GM12891 (cell line): ENCODE data around the gene TYROBP.
"Not testable (repeated sequence)": the region's sequence is repeated elsewhere in the genome, so short reads cannot be mapped to it uniquely, and the experiment has no call there.

Source experiments
- DNase-seq: peaks from one replicate; pipeline ENCODE4 v3.0.0; 2011; ENCODE audit warnings: low spot score; ENCODE audit not compliant: insufficient read length
- FAIRE-seq: peaks from 2 replicates; lab custom pipeline; 2011; peaks lifted over from hg19 to GRCh38; lab: Jason Lieb, UNC
- PAX5 ChIP-seq: IDR thresholded peaks from 2 replicates; pipeline ENCODE4 v1.6.1; 2011; ENCODE audit warnings: low read length, moderate library complexity, mild to moderate bottlenecking; ENCODE audit not compliant: insufficient read depth, severe bottlenecking
- POLR2A ChIP-seq: IDR thresholded peaks from 2 replicates; pipeline ENCODE4 v1.6.1; 2011; ENCODE audit warnings: low read depth, low read length, control low read depth
- POLR2AphosphoS5 ChIP-seq: IDR thresholded peaks from 2 replicates; pipeline ENCODE4 v1.6.1; 2011; ENCODE audit warnings: low read depth, low read length, control low read depth
- POU2F2 ChIP-seq: IDR thresholded peaks from 2 replicates; pipeline ENCODE4 v1.6.1; 2011; ENCODE audit warnings: low read depth, mild to moderate bottlenecking, control low read depth, low read length, moderate library complexity
- SPI1 ChIP-seq: IDR thresholded peaks from 2 replicates; pipeline ENCODE4 v1.6.1; 2011; ENCODE audit warnings: low read depth, low read length, control low read depth
- TAF1 ChIP-seq: IDR thresholded peaks from 2 replicates; pipeline ENCODE4 v1.6.1; 2011; ENCODE audit warnings: low read depth, low read length, control low read depth

TYROBP gene

DNA sequence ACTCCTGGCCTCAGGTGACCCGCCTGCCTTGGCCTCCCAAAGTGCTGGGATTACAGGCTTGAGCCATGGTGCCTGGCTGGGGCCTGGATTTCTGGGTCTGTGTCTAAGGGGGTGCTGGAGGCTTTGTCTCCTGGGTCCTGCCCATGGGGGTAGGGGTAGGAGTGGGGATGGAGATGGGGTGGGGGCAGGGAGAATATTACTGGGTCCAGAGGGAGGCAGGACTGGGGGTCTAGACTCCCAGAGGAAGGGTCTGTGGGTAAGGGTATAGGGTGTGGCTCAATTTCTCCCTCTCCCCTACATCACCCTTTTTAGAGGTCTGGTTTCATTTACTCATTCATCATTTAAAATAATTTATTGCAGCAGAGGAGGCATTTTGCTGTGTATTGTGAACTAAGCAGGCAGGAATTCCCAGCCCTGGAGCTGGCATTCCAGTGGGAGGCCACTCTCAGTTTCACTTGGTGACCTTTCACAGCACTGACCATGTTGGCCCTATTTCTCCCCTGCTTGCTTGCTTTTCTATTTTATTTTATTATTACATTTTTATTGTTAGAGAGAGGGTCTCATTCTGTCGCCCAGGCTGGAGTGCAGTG, 6.9 kb downstream of the TYROBP start:
- DNase-seq (no peak), FAIRE-seq (peak; percentile 23)
- TF ChIP-seq POU2F2: no peak
- no peak for TF ChIP-seq PAX5
- no peak for TF ChIP-seq TAF1
- TF ChIP-seq SPI1: no peak
- no peak for TF ChIP-seq POLR2AphosphoS5
- TF ChIP-seq POLR2A: no peak

DNA sequence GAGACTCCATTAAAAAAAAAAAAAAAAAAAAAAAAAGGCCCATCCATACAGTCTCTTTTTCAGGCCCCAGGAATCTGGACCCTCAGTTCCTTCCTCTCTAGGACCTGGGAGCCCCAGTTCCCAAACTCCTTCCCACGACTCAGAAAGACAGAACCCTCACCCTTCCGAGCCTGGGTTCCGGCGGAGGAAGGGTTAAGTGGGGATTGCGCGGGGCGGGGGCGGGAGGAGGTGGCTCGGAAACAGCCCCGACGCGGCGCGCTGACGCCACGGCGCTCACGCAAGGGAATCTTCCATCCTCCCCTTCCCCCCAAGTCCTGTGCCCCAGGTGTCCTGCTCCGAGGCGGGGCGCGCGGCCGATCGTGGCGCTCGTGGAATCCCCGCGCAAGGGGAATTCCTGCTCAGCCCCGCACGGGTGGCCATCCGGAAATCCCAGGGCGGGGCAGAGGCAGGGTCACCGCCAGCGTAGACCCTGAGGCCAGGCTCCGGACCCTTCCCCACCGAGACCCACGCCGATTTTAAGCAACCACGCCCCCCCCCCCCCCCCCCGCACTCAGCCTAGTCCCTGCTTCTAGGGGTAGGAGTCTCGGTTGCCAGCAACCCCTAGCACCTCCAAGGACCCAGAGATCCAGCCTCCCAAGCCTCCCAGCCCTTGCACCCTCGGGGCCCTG, 8.4 kb downstream of the TYROBP start:
- TF ChIP-seq TAF1: no peak
- no peak for TF ChIP-seq SPI1
- peak; percentile 99 for TF ChIP-seq PAX5
- TF ChIP-seq POLR2AphosphoS5: peak; percentile 21; the same call in 1 of the 2 replicates
- TF ChIP-seq POU2F2: no peak
- no peak for TF ChIP-seq POLR2A
- DNase-seq: peak; percentile 93
- peak; percentile 98 for FAIRE-seq

DNA sequence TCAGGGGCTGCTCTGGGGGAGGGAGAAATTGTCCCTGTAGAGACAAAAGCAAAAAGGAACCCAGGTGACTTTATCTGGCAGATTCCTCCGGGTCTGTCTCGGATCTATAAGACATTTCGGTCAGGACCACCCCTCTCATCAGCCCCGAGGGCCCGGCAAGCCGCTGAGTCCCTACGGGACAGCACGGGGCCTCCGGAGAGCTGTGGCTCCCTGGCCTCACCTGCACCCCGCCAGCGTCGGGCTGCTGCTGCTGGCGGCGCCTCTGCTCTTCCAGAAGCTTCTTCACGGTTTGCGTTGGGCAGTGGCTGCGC, 9.6 kb downstream of the TYROBP start:
- TF ChIP-seq POLR2AphosphoS5: 0 out of 2 replicates have a peak, but pooled peaks have one; percentile 14
- TF ChIP-seq PAX5: no peak
- no peak for TF ChIP-seq SPI1
- FAIRE-seq (peak; percentile 58), DNase-seq (no peak)

- TF ChIP-seq POU2F2: no peak
- TF ChIP-seq POLR2AphosphoS5: no peak
- no peak for TF ChIP-seq POLR2A
- DNase-seq: no peak
- no peak for FAIRE-seq
These were observed 10.2 kb downstream of the TYROBP start for GRCh38 chr19:35897706-35898451.

GRCh38 chr19:35896643-35897040, 11.5 kb downstream of the TYROBP start:
- TF ChIP-seq POLR2A (no peak), POU2F2 (no peak), PAX5 (no peak), TAF1 (no peak), SPI1 (no peak), POLR2AphosphoS5 (no peak)
- DNase-seq: no peak
- FAIRE-seq: no peak

- no peak for FAIRE-seq
- TF ChIP-seq SPI1 (no peak), POLR2AphosphoS5 (no peak), TAF1 (no peak), PAX5 (no peak)
These were observed 12.0 kb downstream of the TYROBP start for GRCh38 chr19:35895911-35896642.

DNA sequence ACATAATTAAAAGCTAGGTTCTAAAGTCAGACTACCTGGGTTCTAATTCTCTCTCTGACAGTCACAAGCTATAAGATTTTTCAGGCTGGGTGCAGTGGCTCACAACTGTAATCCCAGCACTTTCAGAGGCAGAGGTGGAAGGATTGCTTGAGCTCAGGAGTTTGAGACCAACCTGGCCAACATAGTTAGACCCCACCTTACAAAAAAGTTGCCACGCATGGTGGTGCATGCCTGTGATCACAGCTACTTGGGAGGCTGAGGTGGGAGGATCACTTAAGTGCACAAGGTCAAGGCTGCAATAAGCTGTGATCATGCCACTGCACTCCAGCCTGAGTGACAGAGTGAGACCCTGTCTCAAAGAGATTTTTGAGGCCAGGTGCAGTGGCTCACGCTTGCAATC, 13.8 kb downstream of the TYROBP start:
- TF ChIP-seq TAF1 (no peak), PAX5 (no peak), POLR2A (no peak), SPI1 (no peak), POLR2AphosphoS5 (no peak; the same call in 1 of the 2 replicates), POU2F2 (no peak)
- no peak for DNase-seq
- FAIRE-seq: no peak

More at GRCh38 chr19:35895911-35896642, 12.0 kb downstream of the TYROBP start:
- no peak for DNase-seq

GRCh38 chr19:35891819-35892218, 16.3 kb downstream of the TYROBP start:
- peak; percentile 55; the same call in 1 of the 2 replicates for TF ChIP-seq POLR2AphosphoS5
- 0 out of 2 replicates have a peak, but pooled peaks have one; percentile 9 for TF ChIP-seq POLR2A
- FAIRE-seq, DNase-seq: not testable (repeated sequence)

GRCh38 chr19:35890113-35890650, 17.9 kb downstream of the TYROBP start:
- TF ChIP-seq SPI1: no peak
- TF ChIP-seq POU2F2: no peak
- peak; percentile 22; the same call in 1 of the 2 replicates for TF ChIP-seq POLR2A
- peak; percentile 64 for TF ChIP-seq POLR2AphosphoS5
- TF ChIP-seq TAF1: no peak
- TF ChIP-seq PAX5: no peak
- DNase-seq (no peak), FAIRE-seq (no peak)
